WTC11 (cell line): ENCODE data around the gene EML6. TPM values are rescaled to one million over a fixed set of nuclear protein-coding genes. Genes with fewer than 3 reads are reported as not detected.
A peak's percentile ranks its signal among the peaks of the same experiment; 100 is the strongest.

ENCODE experiments used
- ATAC-seq: fragments of 200-7000 bp; cut with Tn5 transposase; 2 replicates; pipeline ENCODE4 v1.10.0; 2021; ENCODE audit warnings: mild to moderate bottlenecking, moderate library complexity
- CTCF ChIA-PET: fragments of 300-600 bp; sonication (Branson Sonifier 250); formaldehyde crosslinking; loops from one replicate; lab custom pipeline; 2021; ENCODE audit warnings: antibody characterized with exemption; lab: Charles Lee
- POLR2A ChIA-PET: fragments of 350-600 bp; sonication (Branson Sonifier 250); formaldehyde crosslinking; loops from one replicate; lab custom pipeline; 2021; ENCODE audit warnings: antibody characterized with exemption; lab: Charles Lee
- DNase-seq: peaks from one replicate; pipeline ENCODE4 v3.0.0; 2021; ENCODE audit warnings: low spot score
- H3K27ac Mint-ChIP-seq: 2 replicates; pipeline ENCODE4 v1.8.0; 2021; ENCODE audit warnings: mixed read lengths
- H3K27me3 Mint-ChIP-seq: 2 replicates; pipeline ENCODE4 v1.8.0; 2021; ENCODE audit warnings: low read depth, mild to moderate bottlenecking, moderate library complexity, mixed read lengths
- H3K36me3 Mint-ChIP-seq: 2 replicates; pipeline ENCODE4 v1.8.0; 2021; ENCODE audit warnings: mixed read lengths
- H3K4me1 Mint-ChIP-seq: 2 replicates; pipeline ENCODE4 v1.8.0; 2022; ENCODE audit warnings: mixed read lengths
- H3K4me3 Mint-ChIP-seq: 2 replicates; pipeline ENCODE4 v1.8.0; 2021; ENCODE audit warnings: mild to moderate bottlenecking, moderate library complexity, mixed read lengths
- H3K9me3 Mint-ChIP-seq: 2 replicates; pipeline ENCODE4 v1.8.0; 2021; ENCODE audit warnings: mixed read lengths
- ATF2 ChIP-seq: sonication (generic); formaldehyde crosslinking; IDR thresholded peaks from 2 replicates; pipeline ENCODE4 v1.8.1; 2022; ENCODE audit warnings: low read depth, missing genetic modification reagents, borderline replicate concordance
- ATF6 ChIP-seq: sonication (generic); formaldehyde crosslinking; IDR thresholded peaks from 2 replicates; pipeline ENCODE4 v1.8.1; 2023; ENCODE audit warnings: mild to moderate bottlenecking, missing genetic modification reagents
- CREM ChIP-seq: sonication (generic); formaldehyde crosslinking; IDR thresholded peaks from 2 replicates; pipeline ENCODE4 v1.8.1; 2022; ENCODE audit warnings: mild to moderate bottlenecking, missing genetic modification reagents, moderate library complexity
- ELF4 ChIP-seq: sonication (generic); formaldehyde crosslinking; IDR thresholded peaks from 2 replicates; pipeline ENCODE4 v1.8.1; 2022; ENCODE audit warnings: low read depth, mild to moderate bottlenecking, moderate library complexity, missing genetic modification reagents
- ETV6 ChIP-seq: sonication (generic); formaldehyde crosslinking; IDR thresholded peaks from 2 replicates; pipeline ENCODE4 v1.8.1; 2022; ENCODE audit warnings: mild to moderate bottlenecking, missing genetic modification reagents
- IRF2 ChIP-seq: sonication (generic); formaldehyde crosslinking; IDR thresholded peaks from 2 replicates; pipeline ENCODE4 v1.8.0; 2022; ENCODE audit warnings: low read depth, missing genetic modification reagents, borderline replicate concordance
- JAZF1 ChIP-seq: fragments of 250-450 bp; sonication (Bioruptor Pico); IDR thresholded peaks from 2 replicates; pipeline ENCODE4 v1.9.0; 2021; ENCODE audit warnings: moderate library complexity, mild to moderate bottlenecking, inconsistent platforms
- MXD4 ChIP-seq: fragments of 250-450 bp; sonication (Bioruptor Pico); IDR thresholded peaks from 2 replicates; pipeline ENCODE4 v1.8.0; 2021; ENCODE audit warnings: mild to moderate bottlenecking, moderate library complexity, borderline replicate concordance
- OVOL2 ChIP-seq: fragments of 250-450 bp; sonication (Bioruptor Pico); IDR thresholded peaks from 2 replicates; pipeline ENCODE4 v1.9.0; 2021; ENCODE audit warnings: mild to moderate bottlenecking, borderline replicate concordance
- PRRX2 ChIP-seq: fragments of 250-450 bp; sonication (Bioruptor Pico); IDR thresholded peaks from 2 replicates; pipeline ENCODE4 v1.8.0; 2021; ENCODE audit warnings: mild to moderate bottlenecking
- TEAD4 ChIP-seq: sonication (generic); formaldehyde crosslinking; IDR thresholded peaks from 2 replicates; pipeline ENCODE4 v1.8.0; 2022; ENCODE audit warnings: mild to moderate bottlenecking, missing genetic modification reagents
- total RNA-seq: library from RNA; stranded (reverse); gene quantifications from 3 replicates; pipeline ENCODE4 v1.2.3, GENCODE V29; 2021
- TF ChIP-seq, protein P1 (sequence below): sonication (generic); formaldehyde crosslinking; IDR thresholded peaks from 2 replicates; pipeline ENCODE4 v1.8.0; 2022; ENCODE audit warnings: mild to moderate bottlenecking, missing genetic modification reagents

The EML6 gene
- total RNA-seq, 1 experiment from 2014 or later = 2.1 TPM

DNA sequence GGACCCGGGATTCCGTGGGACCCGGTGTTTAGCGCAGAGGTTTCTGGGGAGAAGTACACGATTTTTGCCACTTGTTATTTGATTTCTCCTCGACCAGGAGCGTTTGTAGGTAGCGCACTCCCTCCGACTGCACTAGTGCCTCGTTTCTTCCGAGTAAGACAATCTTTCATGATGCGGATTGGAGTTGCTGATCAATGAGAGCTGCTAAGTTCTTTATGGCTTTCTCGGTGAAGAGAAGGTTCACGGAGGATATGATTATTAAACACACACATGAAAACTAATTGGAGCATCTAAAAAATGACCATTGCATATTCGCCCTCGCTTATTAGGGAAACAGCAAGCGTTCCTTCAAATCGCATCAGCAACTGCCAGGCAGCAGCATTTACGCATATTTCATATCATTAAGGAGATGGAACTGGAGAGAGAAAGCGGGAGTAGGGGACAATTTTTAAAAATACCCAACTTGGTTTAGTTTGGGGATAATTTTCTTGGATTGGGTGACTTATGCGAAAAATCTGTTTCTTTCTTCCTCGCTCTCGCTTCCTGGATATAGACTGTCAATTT is 616 bp downstream of the EML6 start:
- Mint-ChIP-seq H3K9me3 (no peaks in the 10 kb centered on the region), H3K27me3 (peaks cover 59% of the 10 kb centered on the region)
- POLR2A ChIA-PET = interaction anchor here (1.5 kb wide), 1 partner anchor 15 kb away, joined by 4 read pairs; no protein-coding TSS in a partner anchor

DNA sequence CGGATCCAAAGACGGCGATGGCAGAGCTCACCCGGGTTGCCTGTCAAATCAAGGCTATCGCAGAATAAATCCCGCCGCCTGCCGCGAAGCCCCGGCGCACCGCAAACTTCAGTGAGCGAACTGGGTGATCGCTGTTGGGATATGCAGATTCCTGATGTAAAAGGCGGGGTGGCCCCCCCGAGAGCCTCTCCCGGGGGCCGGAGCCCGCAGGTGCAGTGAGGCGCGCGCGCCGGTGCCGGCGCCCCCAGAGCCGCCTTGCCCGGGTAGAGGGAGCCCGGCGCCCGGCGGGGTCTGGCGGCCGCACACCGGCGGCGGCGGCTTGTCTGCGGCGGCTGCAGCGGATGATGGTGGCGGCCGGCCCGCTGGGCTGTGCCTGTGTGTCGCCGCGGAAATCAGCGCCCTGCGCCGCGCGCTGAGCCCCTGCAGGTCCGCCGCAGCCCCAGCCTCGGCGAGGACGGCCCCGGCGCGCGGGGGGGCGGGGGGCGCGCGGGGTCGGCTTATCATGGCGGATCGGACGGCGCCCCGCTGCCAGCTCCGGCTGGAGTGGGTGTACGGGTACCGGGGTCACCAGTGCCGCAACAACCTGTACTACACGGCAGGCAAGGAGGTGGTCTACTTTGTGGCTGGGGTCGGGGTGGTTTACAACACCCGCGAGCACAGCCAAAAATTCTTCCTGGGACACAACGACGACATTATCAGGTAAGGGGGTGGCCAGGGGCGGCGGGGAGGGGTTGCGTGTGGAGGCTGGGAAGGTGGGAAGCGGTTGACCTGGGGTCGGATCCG is 1.3 kb downstream of the EML6 start:
- H3K27me3 Mint-ChIP-seq = peaks cover 58% of the 10 kb centered on the region
- peak; percentile 44 for DNase-seq

More for the DNA sequence above, 616 bp downstream of the EML6 start:
- Mint-ChIP-seq H3K4me3 (peak overlapping the region; percentile 84), H3K27ac (no peak overlapping the region), H3K4me1 (peaks cover 7% of the 10 kb centered on the region), H3K36me3 (no peaks in the 10 kb centered on the region)
- DNase-seq (no peak), ATAC-seq (no peak)
- CTCF ChIA-PET = interaction anchor here (0.7 to 2.3 kb wide), 7 partner anchors 15 to 671 kb away, joined by 3 to 13 read pairs (median 5); no protein-coding TSS in a partner anchor
- TF ChIP-seq TEAD4 (no peak), ATF6 (no peak), IRF2 (no peak), CREM (no peak), JAZF1 (CRISPR knock-in tag) (no peak)
- TF ChIP-seq, all 79 proteins: peak for 0

More for the DNA sequence above, 1.3 kb downstream of the EML6 start:
- peak; percentile 1 for ATAC-seq
- Mint-ChIP-seq H3K27ac (no peak overlapping the region), H3K4me3 (peak overlapping the region; percentile 89), H3K36me3 (no peaks in the 10 kb centered on the region), H3K9me3 (no peaks in the 10 kb centered on the region)
- CTCF ChIA-PET = interaction anchor here (0.7 to 1.1 kb wide), 2 partner anchors 59 to 114 kb away, joined by 3 to 5 read pairs; no protein-coding TSS in a partner anchor
- TF ChIP-seq ATF6 (no peak), OVOL2 (CRISPR knock-in tag) (no peak), CREM (no peak), ELF4 (CRISPR knock-in tag) (no peak), ETV6 (no peak), PRRX2 (CRISPR knock-in tag) (no peak), ATF2 (no peak), MXD4 (CRISPR knock-in tag) (no peak)
- TF ChIP-seq, protein P1, sequence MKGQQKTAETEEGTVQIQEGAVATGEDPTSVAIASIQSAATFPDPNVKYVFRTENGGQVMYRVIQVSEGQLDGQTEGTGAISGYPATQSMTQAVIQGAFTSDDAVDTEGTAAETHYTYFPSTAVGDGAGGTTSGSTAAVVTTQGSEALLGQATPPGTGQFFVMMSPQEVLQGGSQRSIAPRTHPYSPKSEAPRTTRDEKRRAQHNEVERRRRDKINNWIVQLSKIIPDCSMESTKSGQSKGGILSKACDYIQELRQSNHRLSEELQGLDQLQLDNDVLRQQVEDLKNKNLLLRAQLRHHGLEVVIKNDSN = no peak
- TF ChIP-seq, all 79 proteins: peak for 0
- H3K4me1 Mint-ChIP-seq = peaks cover 7% of the 10 kb centered on the region
- POLR2A ChIA-PET = no interaction called here
